OCI-M1 (cell line): ENCODE results near the gene CSNK1D.
A peak's percentile ranks its signal among the peaks of the same experiment; 100 is the strongest.

Experiments
- DNase-seq: peaks from one replicate; lab custom pipeline; 2025; lab: John Stamatoyannopoulos, UW

Gene CSNK1D

GRCh38 chr17:82252511-82253178 lies 20.9 kb downstream of the CSNK1D start:
- no peak for DNase-seq

- DNase-seq = no peak
Measured at GRCh38 chr17:82250868-82251500, 22.5 kb downstream of the CSNK1D start.

- no peak for DNase-seq
Measured at GRCh38 chr17:82249896-82250581, 23.5 kb downstream of the CSNK1D start.

GRCh38 chr17:82248815-82249674 lies 24.5 kb downstream of the CSNK1D start:
- no peak for DNase-seq

GRCh38 chr17:82247856-82248671 lies 25.4 kb downstream of the CSNK1D start:
- DNase-seq = no peak

- DNase-seq = no peak
Measured at GRCh38 chr17:82247182-82247823, 26.2 kb downstream of the CSNK1D start.

GRCh38 chr17:82246365-82247181 lies 26.9 kb downstream of the CSNK1D start:
- no peak for DNase-seq

- DNase-seq = no peak
Measured at GRCh38 chr17:82246040-82246364, 27.5 kb downstream of the CSNK1D start.

- no peak for DNase-seq
Measured at GRCh38 chr17:82245134-82246039, 28.1 kb downstream of the CSNK1D start.

- peak; percentile 21 for DNase-seq
Measured at GRCh38 chr17:82244413-82245133, 28.9 kb downstream of the CSNK1D start.

GRCh38 chr17:82243648-82244412 lies 29.7 kb downstream of the CSNK1D start:
- no peak for DNase-seq

- DNase-seq = no peak
Measured at GRCh38 chr17:82242977-82243647, 30.4 kb downstream of the CSNK1D start.

- no peak for DNase-seq
Measured at GRCh38 chr17:82242698-82242976, 30.9 kb downstream of the CSNK1D start.

- no peak for DNase-seq
Measured at GRCh38 chr17:82241926-82242697, 31.4 kb downstream of the CSNK1D start.

- peak; percentile 19 for DNase-seq
Measured at GRCh38 chr17:82241183-82241925, 32.1 kb downstream of the CSNK1D start.
